Activated naive CD4-positive, alpha-beta T cell (primary cell): ENCODE results near the gene HHAT.

ENCODE experiments used
- DNase-seq, 4 experiments: peaks; one replicate each; lab custom pipeline; 2025; lab: John Stamatoyannopoulos, UW

The HHAT gene

DNA sequence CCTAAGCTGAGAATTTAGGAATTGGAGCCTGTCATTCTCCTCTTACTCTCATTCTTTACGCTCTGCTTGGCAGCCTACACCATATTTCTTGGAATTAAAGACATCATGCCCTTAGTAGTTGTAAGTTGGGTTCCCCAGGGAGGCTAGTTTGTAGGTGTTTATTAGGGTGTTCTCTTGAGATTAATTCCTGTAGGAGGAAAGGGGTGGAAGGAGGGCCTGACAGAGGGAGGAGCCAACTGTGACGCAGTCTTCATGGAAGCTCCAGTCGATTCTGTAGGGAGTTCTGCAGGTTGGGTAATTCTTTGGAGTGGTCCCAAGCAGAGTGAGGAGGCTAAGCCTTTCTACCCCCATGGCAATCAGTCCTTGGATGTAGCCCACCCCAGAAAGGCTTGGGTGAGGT lies 111.4 kb downstream of the HHAT start:
- DNase-seq = no peak

- no peak for DNase-seq
These were observed 112.3 kb downstream of the HHAT start for GRCh38 chr1:210441028-210441427.

GRCh38 chr1:210445485-210445884 lies 116.8 kb downstream of the HHAT start:
- no peak for DNase-seq

- no peak for DNase-seq
These were observed 117.2 kb downstream of the HHAT start for GRCh38 chr1:210445931-210446330.

DNA sequence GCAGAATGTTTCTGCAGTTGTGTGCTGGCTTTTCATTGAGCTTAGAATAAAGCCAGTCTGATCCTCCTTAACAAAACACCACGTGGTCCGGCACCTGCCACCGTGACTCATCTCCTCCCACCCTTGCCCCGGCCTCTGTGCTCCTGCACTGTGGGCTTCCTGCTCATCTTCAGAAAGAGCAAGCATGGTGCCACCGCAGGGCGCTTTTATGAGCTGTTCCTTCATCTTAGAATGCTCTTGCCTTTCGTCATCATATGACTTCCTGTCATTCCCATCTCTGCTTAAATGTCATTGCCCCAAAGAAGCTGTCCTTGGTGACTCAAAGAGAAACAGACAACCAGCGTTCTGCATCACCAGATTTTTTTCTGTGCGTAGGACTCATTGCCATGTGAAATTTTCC lies 117.8 kb downstream of the HHAT start:
- DNase-seq = peak; percentile 2 to 63 (median 54)

GRCh38 chr1:210447456-210448057 lies 118.9 kb downstream of the HHAT start:
- no peak for DNase-seq

- no peak for DNase-seq
These were observed 119.7 kb downstream of the HHAT start for GRCh38 chr1:210448297-210448892.

- DNase-seq = no peak
These were observed 127.3 kb downstream of the HHAT start for GRCh38 chr1:210455840-210456603.

GRCh38 chr1:210456731-210457255 lies 128.1 kb downstream of the HHAT start:
- no peak for DNase-seq

GRCh38 chr1:210457568-210457967 lies 128.9 kb downstream of the HHAT start:
- no peak for DNase-seq

DNA sequence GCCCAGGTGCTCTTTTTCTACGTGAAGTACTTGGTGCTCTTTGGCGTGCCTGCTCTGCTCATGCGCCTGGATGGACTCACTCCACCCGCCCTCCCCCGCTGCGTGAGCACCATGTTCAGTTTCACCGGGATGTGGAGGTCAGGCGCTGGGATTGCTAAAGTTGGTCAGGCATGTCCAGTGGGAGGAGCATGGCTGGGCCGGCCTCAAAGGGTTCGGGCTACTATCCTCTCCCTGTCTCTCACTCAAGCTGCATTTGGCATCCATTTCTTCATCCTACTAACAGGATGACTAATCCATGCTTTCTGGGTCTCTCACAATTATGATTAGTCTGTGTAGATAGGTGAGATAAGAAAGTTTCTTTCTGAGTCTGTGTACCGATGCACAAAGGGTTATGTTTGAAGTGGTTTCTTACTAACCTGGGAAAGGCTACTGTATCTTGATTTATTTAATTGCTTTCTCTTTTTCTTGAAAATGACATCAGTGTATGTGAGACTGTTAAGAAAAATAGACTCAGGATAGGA lies 135.9 kb downstream of the HHAT start:
- no peak for DNase-seq

DNA sequence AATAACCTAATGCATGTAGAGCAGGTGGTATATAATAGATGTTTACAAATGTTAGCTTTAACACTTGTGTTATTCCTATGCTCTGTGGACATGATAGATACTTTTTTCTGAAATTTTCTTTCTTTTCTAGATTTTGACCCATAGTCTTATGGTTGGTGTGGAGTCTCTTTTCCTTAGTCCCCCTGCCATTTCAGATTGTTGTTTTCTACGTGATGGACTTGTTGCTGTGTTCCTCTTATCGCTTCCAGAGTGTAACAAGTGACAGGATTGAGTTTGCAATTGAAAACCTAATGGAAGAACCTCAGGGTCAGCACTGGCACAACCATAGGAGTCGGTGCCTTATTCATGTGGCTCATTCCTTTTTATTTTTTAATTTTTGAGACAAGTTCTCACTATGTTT lies 136.4 kb downstream of the HHAT start:
- no peak for DNase-seq

DNA sequence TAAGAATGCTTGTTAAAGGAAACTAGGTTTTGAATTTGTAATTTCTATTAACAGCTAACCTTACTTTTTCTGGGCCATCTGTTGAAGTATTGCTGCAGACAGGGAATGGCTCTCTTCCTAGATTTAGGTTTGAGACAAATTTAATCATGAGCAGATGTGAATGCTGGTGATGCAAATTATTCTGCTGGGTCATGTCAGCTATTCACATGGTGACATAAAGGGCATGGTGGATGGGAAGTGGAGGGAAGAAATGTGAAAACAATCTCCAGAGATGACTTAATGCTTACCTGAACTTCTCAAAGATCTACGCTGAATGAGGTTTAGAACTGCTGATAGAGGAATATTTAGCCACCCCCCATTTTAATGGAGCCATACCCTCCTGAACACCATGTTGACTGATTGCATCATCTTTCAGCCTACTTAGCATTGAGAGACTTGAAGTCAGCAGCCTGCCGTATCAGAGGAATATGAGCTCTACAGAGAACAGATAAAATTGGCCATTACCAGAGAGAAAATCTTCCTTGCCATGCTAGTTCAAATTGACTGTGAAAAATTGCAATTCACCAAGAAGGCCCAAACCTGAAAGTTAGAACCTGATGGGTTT lies 138.8 kb downstream of the HHAT start:
- DNase-seq = no peak

DNA sequence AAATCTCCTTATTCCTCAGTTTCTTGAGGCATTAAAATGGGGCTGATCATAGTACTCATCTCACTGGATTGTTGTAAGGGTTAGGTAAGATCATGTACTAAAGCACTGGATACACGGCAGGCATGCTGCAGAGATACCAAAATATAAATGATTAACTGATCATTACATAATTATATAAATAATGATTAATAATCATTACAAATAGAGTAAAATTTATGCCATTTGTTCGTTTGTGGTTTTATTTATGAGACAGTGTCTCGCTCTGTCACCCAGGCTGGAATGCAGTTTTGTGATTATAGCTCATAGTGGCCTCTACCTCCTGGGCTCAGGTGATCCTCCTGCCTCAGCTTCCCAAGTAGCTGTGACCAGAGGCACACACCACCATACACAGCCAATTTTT lies 140.7 kb downstream of the HHAT start:
- DNase-seq = no peak

DNA sequence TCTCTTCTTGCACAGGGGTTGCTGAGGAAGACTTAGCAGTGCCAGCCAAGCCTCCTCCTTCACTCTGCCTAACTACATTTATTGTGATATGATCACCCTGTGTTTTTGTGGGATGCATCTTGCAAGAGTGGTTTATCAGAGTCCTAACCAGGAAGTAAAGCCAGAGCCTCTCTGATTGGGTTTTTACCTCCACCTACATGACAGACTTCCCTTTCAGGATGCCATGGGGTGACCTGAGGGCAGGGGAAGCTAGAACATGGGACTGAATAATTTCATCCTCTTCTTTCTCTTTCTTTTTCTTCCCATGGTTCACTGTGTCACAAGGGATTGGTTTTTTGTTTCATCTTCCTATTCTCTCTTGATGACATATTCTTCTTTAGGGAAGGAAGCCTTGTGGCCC lies 146.6 kb downstream of the HHAT start:
- no peak for DNase-seq

DNA sequence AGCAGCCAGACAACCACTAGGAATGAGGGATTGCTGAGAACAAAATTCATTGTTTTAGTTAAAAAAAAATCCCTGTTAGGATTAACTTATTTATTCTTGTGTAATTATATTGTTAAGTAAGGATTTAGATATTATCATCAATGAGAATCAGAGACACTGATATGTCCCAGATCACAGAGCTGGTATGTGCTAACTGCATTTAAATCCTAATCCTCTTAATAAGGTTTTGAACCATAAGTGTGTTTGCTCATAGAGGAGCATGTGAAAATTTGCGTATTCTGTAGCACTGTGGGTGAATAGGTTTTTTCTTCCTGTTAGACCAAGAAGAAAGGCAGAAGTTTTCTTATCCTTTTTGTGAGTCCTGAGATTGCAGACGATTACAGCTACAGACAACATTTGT lies 147.1 kb downstream of the HHAT start:
- no peak for DNase-seq

DNA sequence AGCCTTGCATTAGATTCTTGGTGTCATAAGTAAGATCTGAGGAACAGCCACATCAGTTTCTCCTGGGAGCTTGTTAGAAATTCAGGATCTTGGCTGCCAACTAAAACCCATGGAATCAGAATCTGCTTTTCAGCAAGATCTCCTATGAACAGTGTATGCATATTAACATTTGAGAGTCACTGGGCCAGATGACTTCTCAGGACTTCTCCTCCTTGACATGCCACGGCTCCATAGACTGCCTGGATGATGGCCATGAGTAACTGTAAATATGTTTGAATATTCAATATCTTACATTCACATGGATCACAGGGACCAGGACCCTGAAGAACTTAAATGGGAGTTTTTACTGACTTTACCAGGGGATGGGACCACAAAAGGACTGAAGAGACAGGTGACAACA lies 148.0 kb downstream of the HHAT start:
- DNase-seq = no peak

GRCh38 chr1:210477328-210477924 lies 148.7 kb downstream of the HHAT start:
- DNase-seq = no peak

DNA sequence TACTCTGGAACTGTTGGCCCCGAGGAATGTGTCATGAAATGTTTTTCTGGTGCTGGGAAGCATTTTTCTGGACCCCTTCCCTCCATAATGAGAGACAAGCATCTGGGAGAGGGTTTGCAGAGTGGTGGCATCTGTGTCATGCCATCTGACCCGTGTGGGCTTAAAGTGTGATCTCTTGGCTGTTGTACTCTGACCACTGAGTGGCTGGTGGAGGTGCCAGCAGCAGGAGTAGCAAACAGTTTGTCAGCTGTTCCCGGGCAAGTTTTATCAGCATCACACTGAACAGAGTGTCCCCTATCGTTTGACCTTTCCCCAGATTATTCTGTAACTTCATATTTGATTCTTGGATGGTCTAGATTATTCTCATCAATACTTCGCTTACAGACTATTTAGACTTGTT lies 150.1 kb downstream of the HHAT start:
- DNase-seq = no peak

GRCh38 chr1:210482491-210482890 lies 153.8 kb downstream of the HHAT start:
- no peak for DNase-seq

GRCh38 chr1:210482945-210483617 lies 154.4 kb downstream of the HHAT start:
- DNase-seq = no peak

DNA sequence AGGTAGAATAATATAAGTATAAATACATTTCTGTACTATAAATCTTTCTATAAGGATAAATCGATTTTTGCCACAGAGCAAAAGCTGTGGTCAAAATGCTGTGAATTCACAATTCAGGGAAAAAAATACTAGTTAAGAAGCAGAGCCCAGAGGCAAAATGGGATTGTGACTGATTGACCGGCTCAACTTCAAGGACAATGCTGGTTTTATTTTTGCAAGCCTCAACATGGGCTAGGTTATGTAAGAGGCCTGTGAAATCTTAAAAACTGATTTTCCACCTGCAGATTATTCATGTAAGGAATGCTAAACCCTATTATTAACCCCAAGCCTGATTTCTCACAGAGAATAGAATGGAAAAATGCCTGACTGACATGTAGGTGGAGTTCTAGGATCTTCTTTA lies 155.1 kb downstream of the HHAT start:
- DNase-seq = no peak
